CD4-positive, alpha-beta T cell treated with Interleukin-17A for 4 hours (primary cell): ENCODE measurements around the gene GTF2I.
"Not testable (repeated sequence)": the region's sequence is repeated elsewhere in the genome, so short reads cannot be mapped to it uniquely, and the experiment has no call there.

Experiments used
- DNase-seq: peaks from one replicate; pipeline ENCODE4 v3.0.0-alpha.2; 2020; ENCODE audit warnings: mixed read lengths

Gene GTF2I

GRCh38 chr7:74781746-74782145 is 124.2 kb downstream of the GTF2I start:
- DNase-seq = not testable (repeated sequence)

GRCh38 chr7:74783595-74783994 is 126.1 kb downstream of the GTF2I start:
- DNase-seq = not testable (repeated sequence)

GRCh38 chr7:74788369-74789150 is 131.0 kb downstream of the GTF2I start:
- DNase-seq = peak; percentile 96

DNA sequence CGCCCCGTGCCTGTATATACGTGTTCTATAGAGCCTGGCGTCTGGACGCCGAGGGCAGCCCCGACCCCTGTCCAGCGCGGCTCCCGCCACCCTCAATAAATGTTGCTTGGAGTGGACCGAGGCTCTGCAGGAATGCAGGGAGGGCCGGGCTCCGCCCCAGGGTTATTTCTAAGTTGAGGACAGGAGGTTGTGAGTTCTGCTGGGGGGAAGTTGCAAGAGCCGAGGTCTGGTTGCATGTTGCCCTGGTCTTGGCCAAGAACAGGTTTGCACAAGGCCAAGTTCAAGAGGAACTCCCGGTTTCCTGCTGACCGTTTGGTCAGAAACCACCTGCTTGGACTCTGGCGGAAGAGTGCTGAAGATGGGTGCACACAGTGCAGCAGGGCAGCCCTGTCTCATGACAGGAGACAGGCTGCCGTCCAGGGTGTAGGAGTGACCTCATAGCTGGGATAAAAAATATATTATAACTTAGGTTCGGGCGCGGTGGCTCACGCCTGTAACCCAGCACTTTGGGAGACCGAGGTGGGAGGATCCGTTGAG is 131.8 kb downstream of the GTF2I start:
- not testable (repeated sequence) for DNase-seq

DNA sequence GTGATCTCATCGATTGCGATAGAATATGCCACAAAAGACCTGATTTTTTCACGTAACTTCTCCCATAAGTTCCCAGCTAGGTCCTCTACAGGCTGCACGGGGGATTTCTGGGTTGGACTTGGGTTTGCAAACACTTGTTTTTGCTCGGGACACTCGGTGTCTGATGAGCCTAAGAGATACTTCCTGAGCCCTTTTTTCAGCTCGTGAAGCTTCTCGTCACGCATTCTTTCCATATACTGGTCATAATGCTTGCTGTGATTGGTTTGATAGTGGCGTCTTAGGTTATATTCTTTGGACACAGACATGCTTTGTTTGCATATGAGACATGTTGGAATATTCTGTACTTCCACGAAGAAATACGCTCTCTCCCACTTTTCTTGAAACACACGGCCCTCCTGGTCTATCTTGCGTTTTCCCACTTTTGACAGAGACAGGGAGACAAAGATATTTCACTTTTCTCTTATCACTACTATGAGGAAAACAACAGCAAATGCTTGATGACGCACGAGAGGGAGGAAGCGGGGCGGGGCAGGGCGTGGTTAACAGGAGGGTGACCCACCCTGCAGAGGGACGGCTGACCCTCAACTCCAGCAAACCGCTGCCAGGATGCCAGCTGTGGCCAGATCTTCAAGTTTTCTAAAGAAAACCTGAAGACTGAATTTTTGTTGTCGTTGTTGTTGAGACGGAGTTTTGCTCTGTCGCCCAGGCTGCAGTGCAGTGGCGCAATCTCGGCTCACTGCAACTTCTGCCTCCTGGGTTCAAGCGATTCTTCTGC is 140.5 kb downstream of the GTF2I start:
- not testable (repeated sequence) for DNase-seq

- not testable (repeated sequence) for DNase-seq
Observed at GRCh38 chr7:74798644-74799043, 141.1 kb downstream of the GTF2I start.
